Tibial artery (tissue), 4 donors: Measurements from ENCODE around the gene WDR37.

Experiments
- DNase-seq, 2 donors: peaks; one replicate each; pipeline ENCODE4 v3.0.0-alpha.2; 2019
- H3K27ac ChIP-seq, 2 donors: fragments of 200-600 bp; sonication (generic) in 1 of 2; 1 replicate in 1 of 2; 2 replicates in 1 of 2; pipeline ENCODE4 v1.5.1; 2018 to 2019; ENCODE audit warnings: mild to moderate bottlenecking in 1 of 2
- H3K27me3 ChIP-seq, 2 donors: fragments of 200-600 bp; sonication (generic) in 1 of 2; one replicate each; pipeline versions ENCODE4 v1.5.1 to v1.6.0; 2016 to 2019
- H3K36me3 ChIP-seq, 3 donors: fragments of 200-600 bp; sonication (generic) in 2 of 3; one replicate each; pipeline ENCODE4 v1.5.1; 2016 to 2019; ENCODE audit warnings: mild to moderate bottlenecking in 2 of 3
- H3K4me1 ChIP-seq, 4 donors: fragments of 200-600 bp; sonication (generic) in 2 of 4; 1 replicate in 3 of 4; 2 replicates in 1 of 4; pipeline ENCODE4 v1.5.1; 2016 to 2019
- H3K4me3 ChIP-seq, 2 donors: fragments of 200-600 bp; sonication (generic) in 1 of 2; 1 replicate in 1 of 2; 2 replicates in 1 of 2; pipeline ENCODE4 v1.5.1; 2018 to 2019; ENCODE audit warnings: mild to moderate bottlenecking in 2 of 2
- H3K9me3 ChIP-seq, 3 donors: fragments of 200-600 bp; sonication (generic) in 1 of 3; one replicate each; pipeline ENCODE4 v1.5.1; 2016 to 2019
- CTCF ChIP-seq, 2 experiments: fragments of 200-600 bp in 1 of 2; fragments of 450-650 bp in 1 of 2; IDR thresholded peaks; one replicate each; pipeline ENCODE4 v1.5.1; 2017 to 2019; ENCODE audit warnings: antibody characterized with exemption in 2 of 2, mild to moderate bottlenecking in 1 of 2, moderate library complexity in 1 of 2
- intact Hi-C: fragments of 100-400 bp; cut with DNase I; formaldehyde crosslinking; loops from one replicate; pipeline ENCODE4 v1.15.0; 2023; ENCODE audit warnings: low total_unique reads

Gene WDR37

GRCh38 chr10:1121271-1121970, 65.2 kb downstream of the WDR37 start:
- no peak for DNase-seq
- no peak for TF ChIP-seq CTCF (IDR thresholded peaks at IDR 0.05)
- no peak overlapping the region for H3K27ac ChIP-seq
- intact Hi-C loops = no loop called here
- H3K4me1 ChIP-seq = no peaks in the 10 kb centered on the region
- H3K36me3 ChIP-seq = peaks cover 74 to 88% (median 85%) of the 10 kb centered on the region in 3 donors
- no peak overlapping the region for H3K4me3 ChIP-seq
- H3K27me3 ChIP-seq = no peaks in the 10 kb centered on the region
- no peaks in the 10 kb centered on the region for H3K9me3 ChIP-seq

- Histone ChIP-seq H3K27ac (no peak overlapping the region), H3K27me3 (no peaks in the 10 kb centered on the region), H3K9me3 (no peaks in the 10 kb centered on the region), H3K36me3 (peaks cover 69 to 88% (median 76%) of the 10 kb centered on the region in 3 donors), H3K4me1 (no peaks in the 10 kb centered on the region), H3K4me3 (no peak overlapping the region)
- no peak for DNase-seq
- no peak for TF ChIP-seq CTCF (IDR thresholded peaks at IDR 0.05)
- intact Hi-C loops = no loop called here
Observed at GRCh38 chr10:1122349-1122748, 66.2 kb downstream of the WDR37 start.

- intact Hi-C loops = no loop called here
- no peak for DNase-seq
- H3K27me3 ChIP-seq = no peaks in the 10 kb centered on the region
- TF ChIP-seq CTCF (IDR thresholded peaks at IDR 0.05) = no peak
- H3K4me1 ChIP-seq = peaks cover 0 to 3% (median 0%) of the 10 kb centered on the region in 4 donors
- H3K4me3 ChIP-seq = no peak overlapping the region
- H3K27ac ChIP-seq = no peak overlapping the region
- H3K36me3 ChIP-seq = peaks cover 64 to 90% (median 76%) of the 10 kb centered on the region in 3 donors
- H3K9me3 ChIP-seq = no peaks in the 10 kb centered on the region
Observed at GRCh38 chr10:1123198-1123597, 67.0 kb downstream of the WDR37 start.

- Histone ChIP-seq H3K4me1 (peaks cover 0 to 3% (median 0%) of the 10 kb centered on the region in 4 donors), H3K36me3 (peaks cover 65 to 90% (median 76%) of the 10 kb centered on the region in 3 donors), H3K9me3 (no peaks in the 10 kb centered on the region), H3K27me3 (no peaks in the 10 kb centered on the region), H3K4me3 (no peak overlapping the region), H3K27ac (no peak overlapping the region)
- no peak for TF ChIP-seq CTCF (IDR thresholded peaks at IDR 0.05)
- intact Hi-C loops = no loop called here
- no peak for DNase-seq
Observed at GRCh38 chr10:1123972-1124371, 67.8 kb downstream of the WDR37 start.

GRCh38 chr10:1124796-1125195, 68.6 kb downstream of the WDR37 start:
- no peaks in the 10 kb centered on the region for H3K9me3 ChIP-seq
- no peak for TF ChIP-seq CTCF (IDR thresholded peaks at IDR 0.05)
- H3K4me3 ChIP-seq = no peak overlapping the region
- H3K4me1 ChIP-seq = peaks cover 0 to 3% (median 0%) of the 10 kb centered on the region in 4 donors
- intact Hi-C loops = no loop called here
- no peak overlapping the region for H3K27ac ChIP-seq
- peaks cover 65 to 90% (median 76%) of the 10 kb centered on the region in 3 donors for H3K36me3 ChIP-seq
- no peaks in the 10 kb centered on the region for H3K27me3 ChIP-seq
- no peak for DNase-seq
